ENCODE results near the gene CACNA1B.

The CACNA1B gene

GRCh38 chr9:138061631-138062030 is 184.0 kb downstream of the CACNA1B start:
- Histone ChIP-seq H3K36me3 (ENCODE audit: insufficient read depth, low read length) (peaks cover 3% of the 10 kb centered on the region), H3K4me3 (ENCODE audit: low read length) (no peak overlapping the region), H3K4me1 (ENCODE audit: insufficient read depth, low read length) (no peaks in the 10 kb centered on the region), H3K27me3 (ENCODE audit: insufficient read depth, low read length) (no peaks in the 10 kb centered on the region), H2AFZ (ENCODE audit: low read depth, low read length) (no peak overlapping the region), H3K9me3 (ENCODE audit: low read length) (peaks cover 6% of the 10 kb centered on the region)

GRCh38 chr9:138062196-138062595 is 184.6 kb downstream of the CACNA1B start:
- H2AFZ ChIP-seq (ENCODE audit: low read depth, low read length), result no peak overlapping the region
- peaks cover 6% of the 10 kb centered on the region for H3K9me3 ChIP-seq (ENCODE audit: low read length)
- no peaks in the 10 kb centered on the region for H3K27me3 ChIP-seq (ENCODE audit: insufficient read depth, low read length)
- no peaks in the 10 kb centered on the region for H3K4me1 ChIP-seq (ENCODE audit: insufficient read depth, low read length)
- H3K4me3 ChIP-seq (ENCODE audit: low read length), result no peak overlapping the region
- peaks cover 3% of the 10 kb centered on the region for H3K36me3 ChIP-seq (ENCODE audit: insufficient read depth, low read length)

- no peak overlapping the region for H3K4me3 ChIP-seq (ENCODE audit: low read length)
- no peaks in the 10 kb centered on the region for H3K27me3 ChIP-seq (ENCODE audit: insufficient read depth, low read length)
- H3K4me1 ChIP-seq (ENCODE audit: insufficient read depth, low read length), result no peaks in the 10 kb centered on the region
- H2AFZ ChIP-seq (ENCODE audit: low read depth, low read length), result no peak overlapping the region
- H3K9me3 ChIP-seq (ENCODE audit: low read length), result peaks cover 3% of the 10 kb centered on the region
- H3K36me3 ChIP-seq (ENCODE audit: insufficient read depth, low read length), result no peaks in the 10 kb centered on the region
Observed at GRCh38 chr9:138063033-138063432, 185.5 kb downstream of the CACNA1B start.

GRCh38 chr9:138063785-138064184 is 186.2 kb downstream of the CACNA1B start:
- Histone ChIP-seq H3K27me3 (ENCODE audit: insufficient read depth, low read length) (no peaks in the 10 kb centered on the region), H3K9me3 (ENCODE audit: low read length) (peaks cover 3% of the 10 kb centered on the region), H3K36me3 (ENCODE audit: insufficient read depth, low read length) (no peaks in the 10 kb centered on the region), H2AFZ (ENCODE audit: low read depth, low read length) (no peak overlapping the region), H3K4me3 (ENCODE audit: low read length) (no peak overlapping the region), H3K4me1 (ENCODE audit: insufficient read depth, low read length) (peaks cover 6% of the 10 kb centered on the region)

- H3K9me3 ChIP-seq (ENCODE audit: low read length), result peaks cover 3% of the 10 kb centered on the region
- peaks cover 12% of the 10 kb centered on the region for H3K4me1 ChIP-seq (ENCODE audit: insufficient read depth, low read length)
- no peak overlapping the region for H3K4me3 ChIP-seq (ENCODE audit: low read length)
- no peaks in the 10 kb centered on the region for H3K36me3 ChIP-seq (ENCODE audit: insufficient read depth, low read length)
- no peaks in the 10 kb centered on the region for H3K27me3 ChIP-seq (ENCODE audit: insufficient read depth, low read length)
- no peak overlapping the region for H2AFZ ChIP-seq (ENCODE audit: low read depth, low read length)
Observed at GRCh38 chr9:138064547-138064946, 187.0 kb downstream of the CACNA1B start.

GRCh38 chr9:138065287-138065686 is 187.7 kb downstream of the CACNA1B start:
- no peaks in the 10 kb centered on the region for H3K27me3 ChIP-seq (ENCODE audit: insufficient read depth, low read length)
- H3K4me3 ChIP-seq (ENCODE audit: low read length), result no peak overlapping the region
- no peaks in the 10 kb centered on the region for H3K36me3 ChIP-seq (ENCODE audit: insufficient read depth, low read length)
- H2AFZ ChIP-seq (ENCODE audit: low read depth, low read length), result no peak overlapping the region
- peaks cover 16% of the 10 kb centered on the region for H3K4me1 ChIP-seq (ENCODE audit: insufficient read depth, low read length)
- peaks cover 3% of the 10 kb centered on the region for H3K9me3 ChIP-seq (ENCODE audit: low read length)

GRCh38 chr9:138066049-138066448 is 188.5 kb downstream of the CACNA1B start:
- no peak overlapping the region for H2AFZ ChIP-seq (ENCODE audit: low read depth, low read length)
- H3K9me3 ChIP-seq (ENCODE audit: low read length), result peaks cover 3% of the 10 kb centered on the region
- H3K4me1 ChIP-seq (ENCODE audit: insufficient read depth, low read length), result peaks cover 16% of the 10 kb centered on the region
- no peaks in the 10 kb centered on the region for H3K36me3 ChIP-seq (ENCODE audit: insufficient read depth, low read length)
- H3K4me3 ChIP-seq (ENCODE audit: low read length), result no peak overlapping the region
- H3K27me3 ChIP-seq (ENCODE audit: insufficient read depth, low read length), result no peaks in the 10 kb centered on the region

GRCh38 chr9:138067613-138068367 is 190.2 kb downstream of the CACNA1B start:
- Histone ChIP-seq H3K36me3 (ENCODE audit: insufficient read depth, low read length) (no peaks in the 10 kb centered on the region), H3K27me3 (ENCODE audit: insufficient read depth, low read length) (no peaks in the 10 kb centered on the region), H2AFZ (ENCODE audit: low read depth, low read length) (no peak overlapping the region), H3K4me1 (ENCODE audit: insufficient read depth, low read length) (peaks cover 16% of the 10 kb centered on the region), H3K9me3 (ENCODE audit: low read length) (no peaks in the 10 kb centered on the region), H3K4me3 (ENCODE audit: low read length) (no peak overlapping the region)

GRCh38 chr9:138068601-138069035 is 191.0 kb downstream of the CACNA1B start:
- H2AFZ ChIP-seq (ENCODE audit: low read depth, low read length), result no peak overlapping the region
- H3K4me3 ChIP-seq (ENCODE audit: low read length), result no peak overlapping the region
- H3K27me3 ChIP-seq (ENCODE audit: insufficient read depth, low read length), result no peaks in the 10 kb centered on the region
- no peaks in the 10 kb centered on the region for H3K36me3 ChIP-seq (ENCODE audit: insufficient read depth, low read length)
- no peaks in the 10 kb centered on the region for H3K9me3 ChIP-seq (ENCODE audit: low read length)
- peaks cover 16% of the 10 kb centered on the region for H3K4me1 ChIP-seq (ENCODE audit: insufficient read depth, low read length)

- Histone ChIP-seq H3K36me3 (ENCODE audit: insufficient read depth, low read length) (no peaks in the 10 kb centered on the region), H3K9me3 (ENCODE audit: low read length) (no peaks in the 10 kb centered on the region), H2AFZ (ENCODE audit: low read depth, low read length) (no peak overlapping the region), H3K4me3 (ENCODE audit: low read length) (no peak overlapping the region), H3K4me1 (ENCODE audit: insufficient read depth, low read length) (peaks cover 16% of the 10 kb centered on the region), H3K27me3 (ENCODE audit: insufficient read depth, low read length) (no peaks in the 10 kb centered on the region)
Observed at GRCh38 chr9:138069731-138070456, 192.3 kb downstream of the CACNA1B start.

GRCh38 chr9:138070815-138071214 is 193.2 kb downstream of the CACNA1B start:
- Histone ChIP-seq H3K36me3 (ENCODE audit: insufficient read depth, low read length) (no peaks in the 10 kb centered on the region), H2AFZ (ENCODE audit: low read depth, low read length) (no peak overlapping the region), H3K9me3 (ENCODE audit: low read length) (no peaks in the 10 kb centered on the region), H3K4me3 (ENCODE audit: low read length) (no peak overlapping the region), H3K27me3 (ENCODE audit: insufficient read depth, low read length) (no peaks in the 10 kb centered on the region), H3K4me1 (ENCODE audit: insufficient read depth, low read length) (peaks cover 16% of the 10 kb centered on the region)

- Histone ChIP-seq H3K27me3 (ENCODE audit: insufficient read depth, low read length) (no peaks in the 10 kb centered on the region), H3K9me3 (ENCODE audit: low read length) (no peaks in the 10 kb centered on the region), H2AFZ (ENCODE audit: low read depth, low read length) (no peak overlapping the region), H3K4me3 (ENCODE audit: low read length) (no peak overlapping the region), H3K4me1 (ENCODE audit: insufficient read depth, low read length) (peaks cover 16% of the 10 kb centered on the region), H3K36me3 (ENCODE audit: insufficient read depth, low read length) (no peaks in the 10 kb centered on the region)
Observed at GRCh38 chr9:138071292-138071691, 193.7 kb downstream of the CACNA1B start.

- no peak overlapping the region for H2AFZ ChIP-seq (ENCODE audit: low read depth, low read length)
- no peak overlapping the region for H3K4me3 ChIP-seq (ENCODE audit: low read length)
- no peaks in the 10 kb centered on the region for H3K9me3 ChIP-seq (ENCODE audit: low read length)
- H3K27me3 ChIP-seq (ENCODE audit: insufficient read depth, low read length), result no peaks in the 10 kb centered on the region
- peaks cover 16% of the 10 kb centered on the region for H3K4me1 ChIP-seq (ENCODE audit: insufficient read depth, low read length)
- no peaks in the 10 kb centered on the region for H3K36me3 ChIP-seq (ENCODE audit: insufficient read depth, low read length)
Observed at GRCh38 chr9:138071731-138072130, 194.1 kb downstream of the CACNA1B start.

Measured in neuron (in vitro differentiated cells).